IMR-90 (cell line): ENCODE measurements around the gene DGKB. TPM values are rescaled to one million over a fixed set of nuclear protein-coding genes. Genes with fewer than 3 reads are reported as not detected.

Source experiments
- ATAC-seq: fragments of 200-7000 bp; cut with Tn5 transposase; 2 replicates; pipeline ENCODE4 v1.9.1; 2020; ENCODE audit warnings: low read depth, mild to moderate bottlenecking, moderate library complexity
- BruUV-seq: library from RNA; stranded (reverse); fragments of 400-500 nt; replicated peaks from 2 replicates; lab custom pipeline; 2021; lab: Mats Ljungman, UMichigan
- CTCF ChIA-PET: fragments of 300-600 bp; formaldehyde crosslinking; extraction: SDS; loops from one replicate; lab custom pipeline; 2021; ENCODE audit warnings: antibody characterized with exemption; lab: Yijun Ruan, JAX
- POLR2A ChIA-PET: fragments of 300-600 bp; sonication (Branson Sonifier 250); formaldehyde crosslinking; loops from one replicate; lab custom pipeline; 2022; ENCODE audit warnings: antibody characterized with exemption; ENCODE audit not compliant: unreplicated experiment; lab: Charles Lee
- DNase-seq: peaks from one replicate; pipeline ENCODE4 v3.0.0; 2013
- H2AFZ ChIP-seq: replicated peaks from 2 replicates; pipeline ENCODE3; 2013; ENCODE audit warnings: low read length, mild to moderate bottlenecking; ENCODE audit not compliant: poor library complexity
- H2AK5ac ChIP-seq: 2 replicates; pipeline ENCODE4 v1.6.1; 2013; ENCODE audit warnings: low read depth, low read length, inconsistent platforms
- H2AK9ac ChIP-seq: replicated peaks from 2 replicates; pipeline ENCODE3; 2013; ENCODE audit warnings: mild to moderate bottlenecking, low read depth, low read length, moderate library complexity; ENCODE audit not compliant: poor library complexity
- H2BK120ac ChIP-seq: 2 replicates; pipeline ENCODE4 v1.6.1; 2013; ENCODE audit warnings: low read depth, low read length, inconsistent platforms
- H2BK15ac ChIP-seq: 3 replicates; pipeline ENCODE4 v1.6.1; 2013; ENCODE audit warnings: low read depth, low read length, inconsistent platforms
- H2BK20ac ChIP-seq: 2 replicates; pipeline ENCODE4 v1.6.1; 2013; ENCODE audit warnings: low read depth, mild to moderate bottlenecking, inconsistent platforms, low read length, moderate library complexity
- H2BK5ac ChIP-seq: 2 replicates; pipeline ENCODE4 v1.6.1; 2013; ENCODE audit warnings: mild to moderate bottlenecking, low read depth, low read length, inconsistent platforms; ENCODE audit not compliant: poor library complexity, severe bottlenecking
- H3K14ac ChIP-seq: replicated peaks from 2 replicates; pipeline ENCODE4 v1.6.1; 2013; ENCODE audit warnings: low read depth, low read length, inconsistent platforms
- H3K18ac ChIP-seq: 2 replicates; pipeline ENCODE4 v1.6.1; 2013; ENCODE audit warnings: low read depth, low read length, control low read depth
- H3K23ac ChIP-seq: 2 replicates; pipeline ENCODE4 v1.6.1; 2013; ENCODE audit warnings: low read depth, low read length, inconsistent platforms
- H3K27ac ChIP-seq: 2 replicates; pipeline ENCODE4 v1.5.1; 2013; ENCODE audit warnings: mild to moderate bottlenecking, control low read depth, low read length; ENCODE audit not compliant: insufficient read depth
- H3K27me3 ChIP-seq: 2 replicates; pipeline ENCODE4 v1.6.1; 2013; ENCODE audit warnings: low read length; ENCODE audit not compliant: control insufficient read depth, insufficient read depth
- H3K36me3 ChIP-seq: 2 replicates; pipeline ENCODE4 v1.6.1; 2013; ENCODE audit warnings: low read length, mixed read lengths; ENCODE audit not compliant: control insufficient read depth, insufficient read depth
- H3K4ac ChIP-seq: 2 replicates; pipeline ENCODE4 v1.6.1; 2013; ENCODE audit warnings: low read depth, low read length, inconsistent platforms
- H3K4me1 ChIP-seq: 2 replicates; pipeline ENCODE4 v1.6.1; 2013; ENCODE audit warnings: low read length, mixed read lengths; ENCODE audit not compliant: control insufficient read depth, insufficient read depth
- H3K4me2 ChIP-seq: 2 replicates; pipeline ENCODE4 v1.6.1; 2013; ENCODE audit warnings: low read depth, mild to moderate bottlenecking, control low read depth, low read length, moderate library complexity
- H3K4me3 ChIP-seq: 2 replicates; pipeline ENCODE4 v1.5.1; 2013; ENCODE audit warnings: low read depth, mild to moderate bottlenecking, control low read depth, low read length, moderate library complexity; ENCODE audit not compliant: insufficient read depth
- H3K56ac ChIP-seq: 2 replicates; pipeline ENCODE4 v1.6.1; 2013; ENCODE audit warnings: low read length, inconsistent platforms; ENCODE audit not compliant: insufficient read depth; ENCODE audit errors: extremely low read depth
- H3K79me1 ChIP-seq, 2 experiments: 2 replicates each; pipeline ENCODE4 v1.6.1; 2013; ENCODE audit warnings: low read length in 2 of 2, inconsistent platforms in 1 of 2, low read depth in 1 of 2
- H3K9ac ChIP-seq: 2 replicates; pipeline ENCODE4 v1.6.1; 2013; ENCODE audit warnings: low read depth, low read length, control low read depth
- H3K9me1 ChIP-seq: 2 replicates; pipeline ENCODE4 v1.6.1; 2013; ENCODE audit warnings: low read length, inconsistent platforms; ENCODE audit not compliant: insufficient read depth
- H3K9me3 ChIP-seq: 2 replicates; pipeline ENCODE4 v1.6.1; 2013; ENCODE audit warnings: low read length; ENCODE audit not compliant: control insufficient read depth, insufficient read depth
- H4K20me1 ChIP-seq: 2 replicates; pipeline ENCODE4 v1.6.1; 2013; ENCODE audit warnings: low read length, inconsistent platforms; ENCODE audit not compliant: insufficient read depth
- H4K5ac ChIP-seq: 2 replicates; pipeline ENCODE4 v1.6.1; 2013; ENCODE audit warnings: mild to moderate bottlenecking, low read depth, low read length, control low read depth
- H4K8ac ChIP-seq, 2 experiments: 2 replicates each; pipeline ENCODE4 v1.6.1; 2013; ENCODE audit warnings: low read depth in 2 of 2, low read length in 2 of 2, control low read depth in 1 of 2, inconsistent platforms in 1 of 2
- H4K91ac ChIP-seq: 2 replicates; pipeline ENCODE4 v1.6.1; 2013; ENCODE audit warnings: low read depth, low read length, inconsistent platforms; ENCODE audit not compliant: insufficient read depth
- ELK1 ChIP-seq: fragments of 150-350 bp; IDR thresholded peaks from 2 replicates; pipeline ENCODE4 v1.6.1; 2016; ENCODE audit warnings: low read depth, mild to moderate bottlenecking, low read length, moderate library complexity, borderline replicate concordance
- MAFK ChIP-seq: IDR thresholded peaks from 2 replicates; pipeline ENCODE4 v1.6.1; 2012; ENCODE audit warnings: low read depth, low read length, improper control_type of control experiment
- MAZ ChIP-seq: IDR thresholded peaks from 2 replicates; pipeline ENCODE4 v1.6.1; 2012; ENCODE audit warnings: low read depth, mild to moderate bottlenecking, low read length, improper control_type of control experiment, moderate library complexity, borderline replicate concordance
- NFE2L2 ChIP-seq: fragments of 150-350 bp; IDR thresholded peaks from 2 replicates; pipeline ENCODE4 v1.6.1; 2016; ENCODE audit warnings: low read depth, mild to moderate bottlenecking, low read length
- POLR2A ChIP-seq: IDR thresholded peaks from 2 replicates; pipeline ENCODE4 v1.6.1; 2012; ENCODE audit warnings: mild to moderate bottlenecking, low read depth, low read length
- RFX5 ChIP-seq: IDR thresholded peaks from 2 replicates; pipeline ENCODE4 v1.8.0; 2012; ENCODE audit warnings: low read depth, mild to moderate bottlenecking, low read length, moderate library complexity
- SMC3 ChIP-seq: fragments of 150-350 bp; IDR thresholded peaks from 2 replicates; pipeline ENCODE4 v1.6.1; 2016; ENCODE audit warnings: low read depth, mild to moderate bottlenecking, antibody characterized with exemption, low read length, moderate library complexity
- WGBS, 2 experiments: methylation state at CpG; one replicate each; pipeline versions ENCODE4 v1.1.5 to v1.1.7; 2013; ENCODE audit warnings: missing lambda C conversion rate in 2 of 2; ENCODE audit not compliant: insufficient read length in 1 of 2; ENCODE audit errors: extremely low coverage in 2 of 2; 5-methylcytosine and 5-hydroxymethylcytosine counted together
- dilution Hi-C: fragments of 300-500 bp; cut with HindIII; formaldehyde crosslinking; loops from one replicate; pipeline ENCODE4 v1.14.3; 2018; ENCODE audit warnings: low sequenced_read_pairs; ENCODE audit not compliant: unreplicated experiment
- in situ Hi-C: fragments of 300-500 bp; cut with MboI; formaldehyde crosslinking; loops from 3 replicates; pipeline ENCODE4 v1.14.3; 2019; ENCODE audit warnings: low sequenced_read_pairs, inconsistent platforms, mixed read lengths
- intact Hi-C: fragments of 100-400 bp; cut with micrococcal nuclease; formaldehyde crosslinking; loops from 2 replicates; pipeline ENCODE4 v1.10.0; 2022
- polyA plus RNA-seq, 3 experiments: library from polyadenylated mRNA; depleted of rRNA; stranded (reverse); fragments of >200 nt; gene quantifications; 2 replicates each; pipeline ENCODE4 v1.2.3, GENCODE V29; 2012; ENCODE audit warnings: low replicate concordance in 1 of 3
- total RNA-seq: library from RNA; depleted of rRNA; stranded (reverse); fragments of >200 nt; gene quantifications from 2 replicates; pipeline ENCODE4 v1.2.3, GENCODE V29; 2012
- TF ChIP-seq, protein P1 (sequence below): fragments of 150-350 bp; IDR thresholded peaks from 2 replicates; pipeline ENCODE4 v1.6.1; 2017; ENCODE audit warnings: mild to moderate bottlenecking, antibody characterized with exemption, low read length, low read depth

The DGKB gene
- total and polyA plus RNA-seq, 2 of the 4 experiments (the other 2 are of a cell fraction), result not detected

DNA sequence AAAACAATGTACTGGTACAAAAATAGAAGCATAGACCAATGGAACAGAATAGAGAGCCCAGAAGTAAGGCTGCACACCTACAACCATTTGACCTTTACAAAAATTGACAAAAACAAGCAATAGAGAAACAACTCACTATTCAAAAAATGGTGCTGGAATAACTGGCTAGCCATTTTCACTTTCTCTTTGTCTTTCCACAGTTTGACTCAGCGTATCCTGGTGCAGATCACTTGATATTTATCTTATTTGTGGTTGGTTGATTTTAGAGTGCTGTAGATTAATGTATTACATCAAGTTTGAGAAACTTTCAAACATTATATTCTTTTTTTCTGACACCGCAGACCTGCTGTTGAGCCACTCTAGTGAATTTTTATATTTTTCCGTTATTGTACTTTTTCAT is 381.4 kb downstream of the DGKB start:
- POLR2A ChIA-PET, result no interaction called here
- ATAC-seq (no peak), DNase-seq (no peak)
- no peak overlapping the region for H3K4ac ChIP-seq
- no peak overlapping the region for H2BK5ac ChIP-seq
- no peak overlapping the region for H2BK15ac ChIP-seq
- no peak overlapping the region for H3K27ac ChIP-seq
- H4K5ac ChIP-seq, result no peak overlapping the region
- H2BK20ac ChIP-seq, result no peak overlapping the region
- CTCF ChIA-PET, result no interaction called here
- no peak overlapping the region for H2AFZ ChIP-seq
- H3K36me3 ChIP-seq, result no peaks in the 10 kb centered on the region
- no peaks in the 10 kb centered on the region for H4K20me1 ChIP-seq
- intact Hi-C loops, result no loop called here
- no peaks in the 10 kb centered on the region for H3K4me1 ChIP-seq
- H3K14ac ChIP-seq, result no peak overlapping the region
- no peak overlapping the region for H4K91ac ChIP-seq
- no peak overlapping the region for H3K4me2 ChIP-seq
- no peak overlapping the region for H4K8ac ChIP-seq
- TF ChIP-seq, protein P1, sequence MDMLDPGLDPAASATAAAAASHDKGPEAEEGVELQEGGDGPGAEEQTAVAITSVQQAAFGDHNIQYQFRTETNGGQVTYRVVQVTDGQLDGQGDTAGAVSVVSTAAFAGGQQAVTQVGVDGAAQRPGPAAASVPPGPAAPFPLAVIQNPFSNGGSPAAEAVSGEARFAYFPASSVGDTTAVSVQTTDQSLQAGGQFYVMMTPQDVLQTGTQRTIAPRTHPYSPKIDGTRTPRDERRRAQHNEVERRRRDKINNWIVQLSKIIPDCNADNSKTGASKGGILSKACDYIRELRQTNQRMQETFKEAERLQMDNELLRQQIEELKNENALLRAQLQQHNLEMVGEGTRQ, result no peak
- no peak for TF ChIP-seq ELK1
- TF ChIP-seq RFX5, result no peak
- no peak for TF ChIP-seq NFE2L2
- TF ChIP-seq SMC3, result no peak
- TF ChIP-seq MAFK, result no peak
- no peak for TF ChIP-seq MAZ
- no peak for TF ChIP-seq POLR2A
- peaks cover 4% of the 10 kb centered on the region; the same call in 1 of the 2 replicates for H3K9me3 ChIP-seq
- in situ Hi-C loops, result no loop called here
- dilution Hi-C loops, result no loop called here
- H2AK5ac ChIP-seq, result no peak overlapping the region
- no peaks in the 10 kb centered on the region for H3K79me1 ChIP-seq
- no peak overlapping the region for H3K56ac ChIP-seq
- no TSS peak for BruUV-seq
- no peak overlapping the region for H3K18ac ChIP-seq
- no peak overlapping the region for H2BK120ac ChIP-seq
- no peak overlapping the region for H3K23ac ChIP-seq
- no peak overlapping the region for H3K4me3 ChIP-seq
- H3K9ac ChIP-seq, result no peak overlapping the region
- no CpG with 5 or more reads among the region's 3 CpGs for WGBS, 2 experiments
- H2AK9ac ChIP-seq, result no peak overlapping the region
- H3K9me1 ChIP-seq, result no peaks in the 10 kb centered on the region
- no peaks in the 10 kb centered on the region for H3K27me3 ChIP-seq
